ENCODE data around the gene AMH.
A peak's percentile ranks its signal among the peaks of the same experiment; 100 is the strongest.

AMH gene

GRCh38 chr19:2270423-2271233, 21.5 kb downstream of the AMH start:
- TF ChIP-seq CTCF (IDR thresholded peaks at IDR 0.05; ENCODE audit: insufficient read depth, low read depth, low read length, missing control alignments), result no peak
- peak overlapping the region; percentile 90 for H3K4me3 ChIP-seq (ENCODE audit: low read depth, low read length)
- peak; percentile 76 for DNase-seq (ENCODE audit: low read depth)

- H3K4me3 ChIP-seq (ENCODE audit: low read depth, low read length), result peak overlapping the region; percentile 90
- no peak for DNase-seq (ENCODE audit: low read depth)
- TF ChIP-seq CTCF (IDR thresholded peaks at IDR 0.05; ENCODE audit: insufficient read depth, low read depth, low read length, missing control alignments), result no peak
Measured at GRCh38 chr19:2271234-2272103, 22.3 kb downstream of the AMH start.

- DNase-seq (ENCODE audit: low read depth), result peak; percentile 97
- peak overlapping the region; percentile 90 for H3K4me3 ChIP-seq (ENCODE audit: low read depth, low read length)
- TF ChIP-seq CTCF (IDR thresholded peaks at IDR 0.05; ENCODE audit: insufficient read depth, low read depth, low read length, missing control alignments), result peak; percentile 90
Measured at GRCh38 chr19:2273356-2274184, 24.4 kb downstream of the AMH start.

- no peak for DNase-seq (ENCODE audit: low read depth)
- TF ChIP-seq CTCF (IDR thresholded peaks at IDR 0.05; ENCODE audit: insufficient read depth, low read depth, low read length, missing control alignments), result no peak
- H3K4me3 ChIP-seq (ENCODE audit: low read depth, low read length), result no peak overlapping the region; the same call in 1 of the 2 replicates
Measured at GRCh38 chr19:2274185-2274711, 25.1 kb downstream of the AMH start.

GRCh38 chr19:2274931-2275535, 25.9 kb downstream of the AMH start:
- peak; percentile 71 for DNase-seq (ENCODE audit: low read depth)
- H3K4me3 ChIP-seq (ENCODE audit: low read depth, low read length), result no peak overlapping the region
- peak; percentile 60 for TF ChIP-seq CTCF (IDR thresholded peaks at IDR 0.05; ENCODE audit: insufficient read depth, low read depth, low read length, missing control alignments)
